H9 (cell line): ENCODE data around the gene CSRP1. TPM values are rescaled to one million over a fixed set of nuclear protein-coding genes. Genes with fewer than 3 reads are reported as not detected.

Source experiments
- DNase-seq: peaks from one replicate; pipeline ENCODE4 v3.0.0-alpha.2; 2017
- H2AFZ ChIP-seq: one replicate; pipeline ENCODE4 v1.6.1; 2013; ENCODE audit warnings: mild to moderate bottlenecking, low read length, control low read depth, moderate library complexity
- H2AK5ac ChIP-seq: 2 replicates; pipeline ENCODE4 v1.6.1; 2013; ENCODE audit warnings: low read length, control low read depth, mixed read lengths; ENCODE audit not compliant: insufficient read length
- H2BK120ac ChIP-seq: one replicate; pipeline ENCODE4 v1.6.1; 2013; ENCODE audit warnings: low read depth, mild to moderate bottlenecking, low read length, control low read depth, inconsistent platforms; ENCODE audit not compliant: poor library complexity, severe bottlenecking
- H2BK12ac ChIP-seq: 2 replicates; pipeline ENCODE4 v1.6.1; 2013; ENCODE audit warnings: low read length, control low read depth, mixed read lengths, low read depth; ENCODE audit not compliant: insufficient read length
- H2BK15ac ChIP-seq: 2 replicates; pipeline ENCODE4 v1.6.1; 2013; ENCODE audit warnings: low read depth, low read length, control low read depth
- H2BK20ac ChIP-seq: one replicate; pipeline ENCODE4 v1.6.1; 2013; ENCODE audit warnings: low read depth, mild to moderate bottlenecking, low read length, control low read depth, inconsistent platforms; ENCODE audit not compliant: poor library complexity, severe bottlenecking
- H2BK5ac ChIP-seq: 2 replicates; pipeline ENCODE4 v1.6.1; 2013; ENCODE audit warnings: low read length, control low read depth, mixed read lengths; ENCODE audit not compliant: insufficient read length
- H3K14ac ChIP-seq: 2 replicates; pipeline ENCODE4 v1.6.1; 2013; ENCODE audit warnings: low read length, control low read depth; ENCODE audit not compliant: insufficient read depth
- H3K18ac ChIP-seq: 2 replicates; pipeline ENCODE4 v1.6.1; 2013; ENCODE audit warnings: low read depth, mild to moderate bottlenecking, mixed read lengths, low read length, control low read depth; ENCODE audit not compliant: insufficient read length
- H3K23ac ChIP-seq: 2 replicates; pipeline ENCODE4 v1.6.1; 2013; ENCODE audit warnings: low read length, control low read depth, mixed read lengths, low read depth; ENCODE audit not compliant: insufficient read length
- H3K23me2 ChIP-seq: 2 replicates; pipeline ENCODE4 v1.6.1; 2013; ENCODE audit warnings: low read depth, mild to moderate bottlenecking, mixed read lengths, low read length, control low read depth; ENCODE audit not compliant: insufficient read length, poor library complexity, severe bottlenecking
- H3K27ac ChIP-seq: 2 replicates; pipeline ENCODE4 v1.5.1; 2013; ENCODE audit warnings: low read length, control low read depth, mixed read lengths, low read depth; ENCODE audit not compliant: insufficient read length
- H3K27me3 ChIP-seq: 2 replicates; pipeline ENCODE4 v1.6.1; 2013; ENCODE audit warnings: low read length, control low read depth, inconsistent platforms; ENCODE audit not compliant: insufficient read depth
- H3K4ac ChIP-seq: 2 replicates; pipeline ENCODE4 v1.6.1; 2013; ENCODE audit warnings: low read depth, mild to moderate bottlenecking, control low read depth, inconsistent platforms, low read length, moderate library complexity
- H3K4me1 ChIP-seq: 2 replicates; pipeline ENCODE4 v1.6.1; 2013; ENCODE audit warnings: low read length, control low read depth, inconsistent platforms; ENCODE audit not compliant: insufficient read depth
- H3K4me2 ChIP-seq: 2 replicates; pipeline ENCODE4 v1.6.1; 2013; ENCODE audit warnings: low read length, control low read depth, mixed read lengths; ENCODE audit not compliant: insufficient read length, insufficient read depth
- H3K56ac ChIP-seq: 2 replicates; pipeline ENCODE4 v1.6.1; 2013; ENCODE audit warnings: low read depth, mild to moderate bottlenecking, mixed read lengths, low read length, control low read depth; ENCODE audit not compliant: insufficient read length
- H3K79me1 ChIP-seq: 2 replicates; pipeline ENCODE4 v1.6.1; 2013; ENCODE audit warnings: low read depth, mild to moderate bottlenecking, moderate library complexity, low read length, control low read depth, inconsistent platforms; ENCODE audit not compliant: insufficient read depth, poor library complexity, severe bottlenecking
- H3K79me2 ChIP-seq: 2 replicates; pipeline ENCODE4 v1.6.1; 2013; ENCODE audit warnings: low read length, control low read depth, inconsistent platforms; ENCODE audit not compliant: insufficient read depth
- H3K9ac ChIP-seq: 2 replicates; pipeline ENCODE4 v1.6.1; 2013; ENCODE audit warnings: low read length, control low read depth, mixed read lengths; ENCODE audit not compliant: insufficient read length; ENCODE audit errors: extremely low read depth
- H3K9me3 ChIP-seq: one replicate; pipeline ENCODE4 v1.6.1; 2013; ENCODE audit warnings: low read depth, low read length, inconsistent platforms; ENCODE audit not compliant: control insufficient read depth
- H3T11ph ChIP-seq: one replicate; pipeline ENCODE4 v1.6.1; 2013; ENCODE audit warnings: mild to moderate bottlenecking, low read length, control low read depth, inconsistent platforms
- H4K20me1 ChIP-seq: one replicate; pipeline ENCODE4 v1.6.1; 2013; ENCODE audit not compliant: control insufficient read depth, insufficient read length, insufficient read depth
- H4K5ac ChIP-seq: 2 replicates; pipeline ENCODE4 v1.6.1; 2013; ENCODE audit warnings: low read depth, mild to moderate bottlenecking, mixed read lengths, low read length, control low read depth; ENCODE audit not compliant: insufficient read length
- H4K8ac ChIP-seq: replicated peaks from 2 replicates; pipeline ENCODE4 v1.6.1; 2013; ENCODE audit warnings: low read length, control low read depth, mixed read lengths, low read depth; ENCODE audit not compliant: insufficient read length
- H4K91ac ChIP-seq: 2 replicates; pipeline ENCODE4 v1.6.1; 2013; ENCODE audit warnings: low read depth, mild to moderate bottlenecking, moderate library complexity, mixed read lengths, low read length, control low read depth; ENCODE audit not compliant: insufficient read length
- H3K27ac Mint-ChIP-seq, 3 experiments: 2 replicates in 2 of 3; 3 replicates in 1 of 3; pipeline ENCODE4 v1.8.0; 2020 to 2021; ENCODE audit warnings: mixed read lengths in 3 of 3, mild to moderate bottlenecking in 1 of 3, moderate library complexity in 1 of 3
- H3K27me3 Mint-ChIP-seq: 2 replicates; pipeline ENCODE4 v1.8.0; 2021; ENCODE audit warnings: low read depth, mild to moderate bottlenecking, moderate library complexity, mixed read lengths
- H3K36me3 Mint-ChIP-seq, 3 experiments: 2 replicates in 2 of 3; 3 replicates in 1 of 3; pipeline ENCODE4 v1.8.0; 2020 to 2021; ENCODE audit warnings: low read depth in 3 of 3, mixed read lengths in 3 of 3; ENCODE audit not compliant: insufficient read depth in 1 of 3
- H3K4me1 Mint-ChIP-seq, 2 experiments: 2 replicates each; pipeline ENCODE4 v1.8.0; 2020; ENCODE audit warnings: mixed read lengths in 2 of 2
- H3K4me3 Mint-ChIP-seq, 2 experiments: 2 replicates in 1 of 2; 3 replicates in 1 of 2; pipeline ENCODE4 v1.8.0; 2020 to 2021; ENCODE audit warnings: mild to moderate bottlenecking in 2 of 2, mixed read lengths in 2 of 2, moderate library complexity in 1 of 2
- H3K9me3 Mint-ChIP-seq, 2 experiments: 2 replicates in 1 of 2; 3 replicates in 1 of 2; pipeline ENCODE4 v1.8.0; 2020; ENCODE audit warnings: mild to moderate bottlenecking in 2 of 2, mixed read lengths in 2 of 2, moderate library complexity in 1 of 2
- CTCF ChIP-seq: fragments of 200-600 bp; sonication (generic); conservative IDR thresholded peaks from 3 replicates; pipeline ENCODE4 v1.8.0; 2021; ENCODE audit warnings: antibody characterized with exemption, mild to moderate bottlenecking
- WGBS: extraction: QIAGEN DNeasy Blood & Tissue Kit; methylation state at CpG from one replicate; pipeline ENCODE4 v1.1.7; 2013; ENCODE audit warnings: missing lambda C conversion rate, low lambda C conversion rate, mixed read lengths; ENCODE audit not compliant: insufficient read length; ENCODE audit errors: extremely low coverage; 5-methylcytosine and 5-hydroxymethylcytosine counted together
- total RNA-seq: library from RNA; stranded (reverse); gene quantifications from 2 replicates; pipeline ENCODE4 v1.2.1, GENCODE V29; 2021

The CSRP1 gene
- total RNA-seq, 1 experiment from 2014 or later = 0.44 TPM

- H3K27ac Mint-ChIP-seq = no peak overlapping the region
- Histone ChIP-seq H3K18ac (no peak overlapping the region), H3K27me3 (no peaks in the 10 kb centered on the region), H3K79me1 (no peaks in the 10 kb centered on the region), H3K27ac (no peak overlapping the region), H3K4me1 (peaks cover 2% of the 10 kb centered on the region; the same call in 1 of the 2 replicates), H3K23me2 (peaks cover 14% of the 10 kb centered on the region), H4K8ac (no peak overlapping the region), H2BK120ac (no peak overlapping the region), H3K56ac (no peak overlapping the region), H2BK15ac (no peak overlapping the region), H3K9me3 (no peaks in the 10 kb centered on the region), H4K5ac (no peak overlapping the region), H2BK5ac (no peak overlapping the region), H3K9ac (no peak overlapping the region), H4K20me1 (no peaks in the 10 kb centered on the region), H3K23ac (no peak overlapping the region), H3K14ac (no peak overlapping the region), H3T11ph (no peak overlapping the region), H3K4ac (no peak overlapping the region), H4K91ac (no peak overlapping the region), H2BK12ac (no peak overlapping the region), H3K79me2 (no peaks in the 10 kb centered on the region), H2BK20ac (no peak overlapping the region), H2AFZ (no peak overlapping the region), H2AK5ac (no peak overlapping the region), H3K4me2 (no peak overlapping the region)
- no peak for TF ChIP-seq CTCF
- no peaks in the 10 kb centered on the region for H3K36me3 Mint-ChIP-seq
- DNase-seq = no peak
- WGBS = no CpG with 5 or more reads among the region's 6 CpGs
- no peaks in the 10 kb centered on the region; a peak in 1 of 5 replicates for H3K9me3 Mint-ChIP-seq
- H3K27me3 Mint-ChIP-seq = peaks cover 44% of the 10 kb centered on the region
- peaks cover 24 to 28% of the 10 kb centered on the region in 2 experiments for H3K4me1 Mint-ChIP-seq
- H3K4me3 Mint-ChIP-seq = no peak overlapping the region
These were observed 30.1 kb downstream of the CSRP1 start for GRCh38 chr1:201476670-201477344.
